ENCODE measurements around the gene KLHL13.
"Not testable (repeated sequence)": the region's sequence is repeated elsewhere in the genome, so short reads cannot be mapped to it uniquely, and the experiment has no call there.

Gene KLHL13

GRCh38 chrX:118116713-118117550 is at the start of gene KLHL13:
Gene KLHL13, minus strand, starts transcription at chrX:118116810. Its CDS starts 88,337 bp downstream, at chrX:118028473.
- DNase-seq (ENCODE audit: low spot score): no peak

DNA sequence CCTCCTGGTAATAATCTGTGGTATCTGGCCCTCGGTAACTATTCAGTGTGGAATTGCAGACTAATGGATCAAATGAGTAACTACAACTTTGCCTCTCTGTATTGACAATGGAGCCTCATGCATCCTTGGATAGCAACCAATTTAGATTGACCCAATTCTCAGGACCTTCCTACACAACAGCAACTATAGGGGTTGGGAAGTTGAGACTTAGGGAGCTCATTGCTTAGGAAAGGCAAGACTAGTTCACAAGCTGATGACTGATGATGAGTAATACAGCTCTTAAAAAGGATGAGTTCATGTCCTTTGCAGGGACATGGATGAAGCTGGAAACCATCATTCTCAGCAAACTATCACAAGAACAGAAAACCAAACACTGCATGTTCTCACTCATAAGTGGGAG is 47.5 kb upstream of the KLHL13 start:
- DNase-seq (ENCODE audit: low spot score): no peak

DNA sequence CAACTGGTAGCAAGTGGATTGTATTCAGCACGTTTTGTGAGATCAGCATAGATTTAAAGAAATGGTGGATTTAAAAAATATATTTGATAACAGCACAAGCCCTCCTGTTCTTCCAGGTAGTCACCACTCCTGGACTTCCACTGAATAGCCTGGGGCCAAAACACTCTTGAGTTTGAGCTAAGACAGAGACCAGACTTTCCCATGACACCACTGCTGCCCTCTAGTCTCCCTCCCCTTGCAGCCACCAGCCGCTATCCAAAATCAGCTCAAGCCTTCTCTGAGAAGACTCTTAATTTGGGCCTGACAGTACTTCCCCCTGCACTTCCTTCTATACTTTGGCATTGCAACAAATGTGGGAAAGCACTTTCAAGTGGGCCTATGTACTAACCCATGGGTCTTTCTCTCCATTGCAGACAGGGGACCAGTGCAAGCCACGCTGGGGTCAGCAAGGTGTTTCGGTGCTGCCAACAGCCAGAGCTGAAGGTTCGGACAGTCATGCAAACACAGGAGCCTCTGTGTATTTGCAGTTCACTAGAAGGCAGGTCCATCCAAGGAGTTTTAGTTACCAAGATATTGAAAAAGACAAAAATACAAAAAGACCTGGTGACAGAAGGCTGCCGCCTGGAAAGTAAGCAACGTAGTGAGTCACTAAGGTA is 40.5 kb upstream of the KLHL13 start:
- no peak for DNase-seq (ENCODE audit: low spot score)

DNA sequence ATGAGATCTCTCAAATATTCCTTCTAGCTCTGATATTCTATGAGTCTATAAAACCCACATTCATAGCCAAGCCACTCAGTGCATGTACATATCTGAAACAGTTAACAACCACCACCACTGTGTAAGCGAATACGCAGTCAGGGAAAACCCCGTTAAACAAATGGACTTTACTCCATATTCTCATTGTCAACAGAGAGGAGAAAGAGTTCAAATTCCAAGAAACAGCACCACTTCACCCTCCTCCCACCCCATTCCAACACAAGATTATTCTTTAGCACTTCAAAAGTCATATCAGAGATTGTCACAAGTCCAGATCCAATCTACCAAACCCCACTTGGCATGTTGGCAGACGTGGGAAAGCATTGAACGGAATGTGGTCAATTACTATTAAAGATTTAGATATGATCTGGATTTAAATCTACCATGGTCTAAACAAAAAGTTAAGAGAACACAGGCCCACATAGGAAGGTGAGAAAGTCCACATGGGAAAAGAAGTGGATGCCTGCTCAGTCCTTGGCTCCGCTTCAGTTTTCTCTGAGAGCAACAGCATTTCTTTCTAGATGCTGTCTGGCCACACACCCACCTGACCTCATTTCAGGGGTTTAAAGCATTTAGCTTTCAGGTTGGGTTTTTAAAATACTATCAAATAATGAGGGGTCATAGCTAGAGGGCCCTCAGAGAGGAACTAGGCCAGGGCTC is 39.8 kb upstream of the KLHL13 start:
- no peak for DNase-seq (ENCODE audit: low spot score)

GRCh38 chrX:118153270-118153669 is 36.7 kb upstream of the KLHL13 start:
- no peak for DNase-seq (ENCODE audit: low spot score)

DNA sequence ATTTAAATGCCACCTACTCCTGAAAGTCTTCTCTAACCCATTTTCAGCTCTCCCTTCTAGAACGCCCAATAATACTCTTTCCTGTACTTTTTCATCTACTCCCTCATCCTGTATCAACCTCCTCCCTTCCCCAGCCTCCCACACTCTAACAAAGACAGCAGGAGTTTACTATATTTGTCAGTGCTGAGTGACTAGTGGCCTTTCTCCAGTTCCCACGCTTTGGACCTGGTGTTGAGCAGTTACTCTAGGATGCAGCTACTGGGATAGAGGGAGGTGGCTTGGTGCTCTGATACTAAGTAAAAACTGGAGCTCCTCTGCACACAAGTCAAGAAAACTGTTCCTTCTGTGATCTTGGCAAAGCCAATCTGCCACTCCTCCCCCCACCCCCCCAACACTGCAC is 36.1 kb upstream of the KLHL13 start:
- no peak for DNase-seq (ENCODE audit: low spot score)

DNA sequence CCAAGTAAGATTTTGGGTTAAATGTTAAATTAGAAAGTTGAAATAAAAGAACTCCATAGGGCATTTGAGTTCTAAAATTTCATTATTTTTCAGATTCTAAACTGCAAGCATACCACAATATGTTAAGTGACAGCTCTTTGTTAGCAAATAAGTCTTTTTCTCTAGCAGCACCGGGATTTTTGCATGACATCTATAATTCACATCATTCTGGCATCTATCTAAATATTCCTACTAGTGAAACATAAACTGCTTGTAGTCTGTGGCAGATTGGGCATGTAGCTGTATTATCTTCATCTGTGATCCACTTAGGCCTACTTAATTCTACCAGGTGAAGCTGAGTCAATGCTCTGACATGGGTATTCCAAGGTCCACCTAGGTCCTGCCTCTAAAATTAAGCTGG is 32.1 kb upstream of the KLHL13 start:
- no peak for DNase-seq (ENCODE audit: low spot score)

DNA sequence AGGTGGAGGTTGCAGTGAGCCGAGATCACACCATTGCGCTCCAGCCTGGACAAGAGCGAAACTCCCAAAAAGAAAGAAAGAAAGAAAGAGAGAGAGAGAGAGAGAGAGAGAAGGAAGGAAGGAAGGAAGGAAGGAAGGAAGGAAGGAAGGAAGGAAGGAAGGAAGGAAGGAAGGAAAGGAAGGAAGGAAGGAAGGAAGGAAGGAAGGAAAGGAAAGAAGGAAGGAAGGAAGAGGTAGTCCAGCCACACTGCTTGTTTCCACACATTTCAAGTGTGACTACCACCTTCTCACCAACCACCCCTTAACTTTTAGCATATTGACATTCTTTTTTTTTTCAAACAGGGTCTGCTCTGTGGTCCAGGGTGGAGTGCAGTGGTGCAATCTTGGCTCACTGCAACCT is 31.2 kb upstream of the KLHL13 start:
- not testable (repeated sequence) for DNase-seq (ENCODE audit: low spot score)

DNA sequence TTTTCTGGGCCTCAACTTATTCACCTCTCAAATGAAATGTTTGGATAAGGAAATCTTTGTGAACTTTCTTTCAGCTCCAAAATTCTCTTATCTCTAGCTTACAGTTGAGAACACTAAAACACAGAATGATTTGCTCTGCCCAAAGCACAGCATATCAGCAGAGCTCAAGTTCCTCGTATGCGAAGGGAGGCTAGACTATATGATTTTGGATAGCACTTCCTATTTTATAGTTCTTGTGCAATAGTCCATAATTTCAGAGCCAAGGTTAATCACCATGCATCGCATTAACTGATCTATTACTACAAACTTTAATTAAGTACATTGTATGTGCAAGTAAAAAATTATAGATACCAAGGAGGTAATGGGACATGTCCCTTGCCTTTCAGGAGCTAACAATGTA is 27.0 kb upstream of the KLHL13 start:
- DNase-seq (ENCODE audit: low spot score): no peak

DNA sequence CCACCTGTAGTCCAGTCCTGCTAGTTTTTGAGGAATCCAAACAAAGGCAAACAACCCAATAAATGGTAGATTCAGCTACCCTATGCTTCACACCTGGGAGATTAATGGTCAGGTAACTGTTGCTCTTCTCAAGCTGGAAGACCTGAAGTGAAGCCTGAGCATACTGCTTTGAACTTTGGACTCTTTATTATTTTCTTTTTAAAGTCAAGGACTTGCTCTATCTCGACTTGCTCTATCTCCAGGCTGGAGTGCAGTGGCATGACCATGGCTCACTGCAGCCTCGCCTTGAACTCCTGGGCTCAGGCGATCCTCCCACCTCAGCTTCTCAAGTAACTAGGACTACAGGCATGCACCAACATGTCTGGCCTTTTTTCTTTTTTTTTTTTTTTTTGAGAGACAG is 14.7 kb upstream of the KLHL13 start:
- no peak for DNase-seq (ENCODE audit: low spot score)

DNA sequence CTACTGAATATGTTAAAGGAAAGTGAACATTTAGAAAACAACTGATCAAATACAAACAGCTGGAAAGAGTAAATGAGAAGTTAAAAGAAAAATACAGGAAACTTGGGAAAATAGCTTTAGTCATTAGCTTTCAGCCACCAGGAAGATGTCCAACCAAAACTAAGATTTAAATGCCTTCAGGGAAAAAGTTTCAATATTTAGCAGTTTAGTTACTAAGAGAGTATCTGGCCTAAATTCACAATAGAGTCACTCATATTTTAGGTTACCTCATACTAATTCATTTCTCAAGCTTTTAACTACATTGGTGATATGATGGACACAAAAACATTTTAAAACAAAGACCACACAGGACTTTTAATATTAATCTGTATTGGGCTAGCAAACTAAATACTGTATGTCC is 13.1 kb upstream of the KLHL13 start:
- no peak for DNase-seq (ENCODE audit: low spot score)

DNA sequence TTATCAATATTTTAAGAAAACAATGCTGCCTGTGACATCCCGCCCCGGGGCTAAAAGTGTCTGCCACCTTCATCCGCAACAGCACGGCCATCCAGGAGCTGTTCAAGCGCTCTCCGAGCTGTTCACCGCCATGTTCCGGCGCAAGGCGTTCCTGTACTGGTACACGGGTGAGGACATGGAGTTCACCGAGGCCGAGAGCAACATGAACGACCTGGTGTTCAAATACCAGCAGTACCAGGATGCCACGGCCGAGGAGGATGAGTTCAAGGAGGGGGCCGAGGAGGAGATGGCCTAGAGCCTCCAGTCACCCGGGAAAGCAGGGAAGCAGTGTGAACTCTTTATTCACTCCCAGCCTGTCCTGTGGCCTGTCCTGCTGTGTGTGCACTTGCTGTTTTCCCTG is 12.1 kb upstream of the KLHL13 start:
- no peak for DNase-seq (ENCODE audit: low spot score)

DNA sequence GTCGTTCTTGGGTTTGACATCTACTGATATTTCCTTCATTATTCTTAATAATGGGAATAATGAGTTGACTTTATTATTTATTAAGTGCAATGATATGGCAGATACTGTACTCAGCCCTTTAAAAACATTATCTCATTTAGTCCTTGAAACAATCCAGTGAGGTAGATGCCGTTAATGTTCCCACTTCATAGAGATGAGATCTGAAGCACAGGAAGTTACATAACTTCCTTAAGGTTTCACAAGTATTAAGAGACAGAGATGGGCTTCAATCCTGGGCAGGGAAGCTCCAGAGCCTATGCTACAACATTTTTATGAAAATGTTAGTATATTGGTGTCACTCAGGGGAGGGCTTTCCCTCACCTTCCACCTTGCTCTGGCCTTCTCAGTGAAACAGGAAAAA is 9.7 kb upstream of the KLHL13 start:
- no peak for DNase-seq (ENCODE audit: low spot score)

- not testable (repeated sequence) for DNase-seq (ENCODE audit: low spot score)
Observed at GRCh38 chrX:118124243-118124642, 7.6 kb upstream of the KLHL13 start.

GRCh38 chrX:118117741-118118140 is 1.1 kb upstream of the KLHL13 start:
- no peak for DNase-seq (ENCODE audit: low spot score)

- DNase-seq (ENCODE audit: low spot score): no peak
Observed at GRCh38 chrX:118115953-118116712, 477 bp downstream of the KLHL13 start.

GRCh38 chrX:118114971-118115370 is 1.6 kb downstream of the KLHL13 start:
- DNase-seq (ENCODE audit: low spot score): no peak

DNA sequence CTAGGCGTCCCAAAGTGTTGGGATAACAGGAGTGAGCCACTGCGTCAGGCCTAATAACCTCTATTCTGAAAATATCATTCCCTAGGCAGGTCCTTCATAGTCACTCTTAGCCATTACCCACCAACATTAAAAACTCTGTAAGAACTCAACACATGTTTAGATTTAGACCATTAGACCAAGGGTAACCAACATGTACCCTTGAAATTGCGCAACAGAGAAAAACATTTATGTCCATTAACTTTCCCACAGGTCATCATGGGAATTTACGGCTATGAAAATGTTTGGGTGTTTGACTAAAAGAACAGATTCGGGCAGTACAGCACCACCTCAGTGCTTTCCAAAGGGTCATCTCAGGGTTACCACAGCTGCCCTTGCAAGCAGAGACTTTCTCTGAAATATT is 7.5 kb downstream of the KLHL13 start:
- no peak for DNase-seq (ENCODE audit: low spot score)

DNA sequence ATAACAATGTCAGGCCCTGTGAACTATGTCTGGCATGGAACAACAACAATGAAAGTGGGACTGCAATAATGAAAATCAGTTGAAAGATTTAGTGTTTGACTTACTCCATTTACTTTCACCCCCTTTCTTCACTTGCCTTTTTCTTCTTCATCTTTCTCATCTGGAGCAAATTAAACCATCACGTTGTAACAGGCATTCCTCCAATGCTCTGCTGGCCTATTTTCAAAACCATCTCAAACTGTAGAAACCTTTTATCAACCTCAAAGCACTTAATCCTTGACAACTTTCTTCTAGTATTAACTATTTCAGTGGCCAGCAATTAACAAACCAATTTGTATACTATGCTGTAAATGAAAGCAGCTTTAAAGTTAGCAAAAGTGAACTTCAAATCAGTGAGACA is 8.3 kb downstream of the KLHL13 start:
- DNase-seq (ENCODE audit: low spot score): no peak

- DNase-seq (ENCODE audit: low spot score): no peak
Observed at GRCh38 chrX:118100091-118100490, 16.5 kb downstream of the KLHL13 start.

GRCh38 chrX:118088084-118088483 is 28.5 kb downstream of the KLHL13 start:
- no peak for DNase-seq (ENCODE audit: low spot score)

DNA sequence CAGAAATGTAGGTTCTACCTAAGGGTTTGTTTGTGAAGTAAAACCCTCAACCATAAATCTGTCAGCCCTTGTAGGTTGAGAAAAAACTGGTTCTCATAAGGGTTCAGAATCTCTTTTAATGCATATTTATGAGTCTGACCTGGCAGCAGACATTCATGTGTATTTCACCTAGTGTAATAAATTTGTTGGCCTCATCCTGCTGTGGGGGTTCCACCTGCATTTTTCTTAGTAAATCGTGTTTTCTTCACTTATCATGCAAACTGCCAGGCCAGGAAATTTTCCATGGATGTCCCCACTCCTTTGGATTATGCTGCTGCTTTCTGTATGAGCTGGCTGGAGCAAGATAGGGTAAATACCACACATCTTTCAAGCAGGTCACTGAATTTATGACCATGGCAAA is 42.4 kb downstream of the KLHL13 start:
- DNase-seq (ENCODE audit: low spot score): no peak
